Loucy (cell line): ENCODE data around the gene CTIF.

Experiments
- CTCF ChIP-seq: fragments of 200-600 bp; sonication (generic); conservative IDR thresholded peaks from 2 replicates; pipeline ENCODE4 v1.5.1; 2014; ENCODE audit warnings: mild to moderate bottlenecking, antibody characterized with exemption, low read length
- EZH2phosphoT487 ChIP-seq: fragments of 200-600 bp; IDR thresholded peaks from 2 replicates; pipeline ENCODE4 v1.6.1; 2018; ENCODE audit warnings: antibody characterized with exemption, mild to moderate bottlenecking, moderate library complexity, borderline replicate concordance

- TF ChIP-seq CTCF (no peak), EZH2phosphoT487 (no peak)
Observed at GRCh38 chr18:48839819-48840490, 301.1 kb downstream of the CTIF start.
